Activated naive CD4-positive, alpha-beta T cell treated with Interleukin-2 at 50 U/mL for 16 hours (primary cell): ENCODE results near the gene KCTD5.

ENCODE experiments used
- DNase-seq: peaks from one replicate; pipeline ENCODE4 v3.0.0-alpha.2; 2020

Gene KCTD5

DNA sequence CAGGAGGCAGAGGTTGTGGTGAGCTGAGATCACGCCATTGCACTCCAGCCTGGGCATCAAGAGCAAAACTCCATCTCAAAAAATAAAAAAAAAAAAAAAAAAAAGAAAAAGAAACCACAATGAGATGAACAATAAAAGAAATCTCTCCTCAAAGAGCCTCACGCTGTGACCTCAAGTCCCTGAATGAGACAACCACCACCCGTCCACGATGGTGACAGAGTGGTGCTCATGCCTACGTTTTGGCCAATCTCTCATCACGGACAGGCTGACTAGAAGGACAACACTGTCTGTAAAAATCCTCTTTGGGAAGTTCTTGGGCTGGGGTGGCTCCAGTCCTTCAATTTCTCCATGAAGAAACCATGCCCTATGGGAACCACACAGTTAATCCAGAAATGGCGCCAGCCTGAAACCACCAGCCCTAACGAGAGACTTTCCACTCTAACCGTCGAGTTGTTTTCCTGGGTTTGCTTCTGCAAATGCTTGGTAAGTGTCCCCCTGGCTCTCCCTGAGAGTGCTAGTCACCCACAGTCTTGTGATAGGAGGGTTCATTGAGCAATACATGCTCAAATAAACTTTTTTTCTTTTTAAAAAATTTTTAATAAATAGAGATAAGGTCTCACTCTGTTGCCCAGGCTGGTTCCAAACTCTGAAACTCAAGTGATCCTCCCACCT, 52.7 kb downstream of the KCTD5 start:
- DNase-seq, result no peak

DNA sequence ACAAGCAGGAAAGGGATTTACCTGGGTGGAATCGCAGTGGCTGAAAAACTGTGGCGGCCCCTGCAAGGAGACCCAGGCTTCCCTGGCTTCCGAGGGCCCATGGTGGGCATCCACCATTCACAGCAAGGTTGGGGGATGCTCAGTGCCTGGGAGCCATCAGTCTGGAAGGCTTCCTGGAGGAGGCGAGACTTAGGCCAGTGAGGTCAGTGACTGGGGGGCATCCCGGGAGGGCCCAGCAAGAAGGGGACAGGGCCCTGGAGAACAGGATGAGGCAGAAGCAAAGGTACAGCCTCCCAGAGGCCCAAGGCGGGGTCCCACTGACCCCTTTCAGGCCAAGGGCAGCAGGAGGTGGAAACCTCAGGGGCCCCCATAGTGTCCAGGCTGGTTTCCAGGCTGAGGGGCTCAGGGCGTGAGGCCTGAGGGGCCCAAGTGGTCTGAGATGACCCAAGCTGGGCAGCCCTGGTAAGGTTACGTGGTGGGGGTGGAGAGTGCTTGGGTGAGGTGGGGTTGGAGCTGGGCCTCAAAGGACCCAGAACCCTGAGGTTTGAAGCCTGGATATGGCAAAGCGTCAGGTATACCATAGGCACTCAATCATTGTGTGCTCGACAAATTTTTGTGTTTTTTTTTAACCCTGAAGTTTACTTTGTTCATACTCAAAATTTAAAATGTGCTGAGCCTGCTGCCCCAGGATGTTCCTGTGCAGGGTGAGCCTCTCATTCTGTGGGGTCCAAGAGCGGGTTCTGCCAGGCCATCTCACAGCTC, 54.3 kb downstream of the KCTD5 start:
- DNase-seq, result no peak

DNA sequence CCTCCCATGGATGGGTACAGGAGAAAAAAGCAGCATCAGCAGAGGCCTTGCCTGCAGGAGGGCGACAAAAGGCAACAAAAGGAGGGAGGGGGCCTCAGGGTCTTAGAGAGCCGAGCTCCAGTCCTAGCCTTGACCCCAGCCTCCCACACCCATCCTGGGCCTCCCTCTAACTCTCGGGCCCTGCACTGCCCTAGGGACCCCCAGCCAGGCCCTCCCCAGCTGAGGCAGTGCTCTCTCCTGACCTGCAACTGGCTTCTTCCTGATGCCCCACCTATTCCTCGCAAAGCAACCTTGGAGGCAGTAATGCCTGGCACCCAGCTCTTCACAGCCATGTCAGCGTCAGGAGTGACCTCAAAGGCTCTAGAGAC, 54.9 kb downstream of the KCTD5 start:
- DNase-seq, result no peak

DNA sequence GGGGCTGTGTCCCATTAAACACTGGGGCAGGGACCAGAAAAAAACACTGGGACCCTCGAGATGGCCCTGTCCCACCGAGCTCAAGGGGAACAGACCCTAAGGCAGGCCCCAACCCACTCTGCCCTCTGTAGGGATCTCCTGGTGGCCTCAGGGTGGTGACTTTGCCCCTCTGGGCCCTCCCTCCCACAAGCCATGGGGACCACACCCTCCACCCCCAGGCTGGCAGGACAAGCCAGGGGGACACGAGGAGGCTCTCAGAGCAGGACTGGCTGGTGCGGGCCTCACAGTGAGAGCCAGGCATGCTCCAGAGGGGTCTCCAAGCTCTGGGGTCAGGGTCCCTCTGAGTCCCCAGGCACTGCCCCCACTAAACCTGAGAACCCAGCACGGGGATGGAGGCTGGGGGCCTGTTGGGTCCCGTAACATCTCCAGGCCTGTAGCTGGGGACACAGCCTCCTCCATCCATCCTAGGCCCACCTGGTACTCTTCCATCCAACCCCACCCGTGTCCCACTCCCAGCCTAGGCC, 55.6 kb downstream of the KCTD5 start:
- no peak for DNase-seq

DNA sequence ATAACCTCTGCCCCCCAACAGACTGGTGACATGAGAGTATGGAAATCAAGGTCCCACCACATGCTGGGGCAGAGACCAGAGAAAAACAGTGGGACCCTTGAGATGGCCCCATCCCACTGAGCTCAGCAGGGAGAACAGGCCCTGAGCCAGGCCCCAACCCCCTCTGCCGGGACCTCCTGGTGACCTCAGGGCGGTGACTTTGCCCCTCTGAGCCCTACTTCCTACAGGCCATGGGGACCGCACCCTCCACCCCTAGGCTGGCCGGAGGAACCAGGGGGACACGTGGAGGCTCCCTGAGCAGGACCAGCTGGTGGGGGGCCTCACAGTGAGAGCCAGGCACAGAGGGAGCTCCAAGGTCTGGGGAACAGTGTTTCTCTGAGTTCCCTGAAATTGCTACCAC, 56.3 kb downstream of the KCTD5 start:
- DNase-seq, result no peak

DNA sequence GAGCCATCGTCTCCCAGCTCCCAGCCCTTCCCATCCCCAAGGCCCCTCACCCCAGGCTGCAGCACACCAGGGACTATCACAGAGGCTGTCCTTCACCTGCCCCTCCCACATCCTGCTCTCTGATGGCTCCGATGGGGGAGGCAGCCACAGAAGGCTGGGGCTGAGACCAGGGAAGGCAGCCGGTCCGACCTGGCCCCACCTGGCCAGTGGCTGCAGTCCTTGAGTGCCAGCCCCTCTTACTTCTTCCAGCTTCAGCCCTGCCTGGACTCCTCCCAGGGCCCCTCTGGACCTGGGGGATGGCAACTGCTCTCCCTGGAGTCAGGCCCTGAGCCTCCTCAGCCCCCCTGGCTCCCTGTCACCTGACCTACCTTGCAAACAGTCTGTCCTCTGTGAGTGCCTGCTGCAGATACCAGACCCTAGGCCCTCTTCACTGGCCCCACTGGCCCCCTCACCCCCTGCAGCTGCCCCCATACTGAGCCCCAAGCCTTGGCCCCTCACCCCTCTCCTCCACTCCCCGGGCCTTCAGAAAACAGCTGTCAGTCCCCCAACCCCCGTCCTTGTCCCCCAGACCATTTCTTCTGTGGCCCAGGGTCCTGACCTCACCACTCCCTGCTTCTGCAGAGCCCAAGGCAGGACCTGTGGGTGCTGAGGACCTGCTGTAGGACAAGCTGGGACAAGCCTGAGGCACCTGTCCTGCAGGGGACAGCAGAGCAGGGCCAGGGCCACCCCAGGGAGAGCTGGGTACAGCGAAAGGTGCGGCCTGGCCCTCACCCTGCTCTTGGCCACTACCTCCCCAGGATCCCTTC, 57.5 kb downstream of the KCTD5 start:
- DNase-seq, result no peak

DNA sequence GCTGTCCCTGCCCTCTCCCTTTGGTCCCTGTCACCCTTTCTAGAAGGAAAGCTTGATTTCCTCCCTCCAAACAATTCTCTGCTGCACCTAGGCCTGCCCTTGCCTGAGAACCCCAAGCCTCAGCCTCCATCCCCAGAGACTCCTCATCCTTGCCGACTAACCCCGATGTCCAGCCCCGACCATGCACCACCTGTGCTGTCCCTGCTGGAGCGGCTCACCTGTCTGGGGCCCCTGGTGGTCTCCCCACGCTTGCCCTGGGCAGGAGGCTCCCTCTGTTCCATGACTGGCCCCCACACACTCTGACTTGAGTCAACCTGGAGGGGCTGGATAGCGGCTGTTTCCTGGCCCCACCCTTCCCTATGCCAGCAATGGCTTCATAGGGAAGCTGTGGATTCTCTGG, 58.2 kb downstream of the KCTD5 start:
- DNase-seq, result no peak

DNA sequence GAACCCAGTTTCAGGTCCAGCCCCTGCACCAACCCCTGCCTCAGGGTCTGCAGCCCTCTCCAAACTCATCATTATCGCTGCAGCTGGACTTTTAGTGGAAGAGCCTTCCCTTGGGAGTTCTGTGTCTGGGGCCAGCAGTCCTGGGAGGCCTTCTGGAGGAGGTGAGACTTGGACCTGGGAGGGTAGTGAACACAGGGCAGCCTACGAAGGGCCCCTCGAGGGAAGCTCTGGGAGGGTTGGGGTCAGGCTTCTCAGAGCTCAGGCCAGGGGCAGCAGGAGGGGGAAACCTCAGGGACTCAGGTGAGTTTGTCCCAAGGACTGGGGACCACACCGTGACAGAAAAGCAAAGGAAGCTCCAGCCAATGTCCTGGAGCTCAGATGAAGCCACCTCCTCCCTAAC, 58.8 kb downstream of the KCTD5 start:
- DNase-seq, result no peak

DNA sequence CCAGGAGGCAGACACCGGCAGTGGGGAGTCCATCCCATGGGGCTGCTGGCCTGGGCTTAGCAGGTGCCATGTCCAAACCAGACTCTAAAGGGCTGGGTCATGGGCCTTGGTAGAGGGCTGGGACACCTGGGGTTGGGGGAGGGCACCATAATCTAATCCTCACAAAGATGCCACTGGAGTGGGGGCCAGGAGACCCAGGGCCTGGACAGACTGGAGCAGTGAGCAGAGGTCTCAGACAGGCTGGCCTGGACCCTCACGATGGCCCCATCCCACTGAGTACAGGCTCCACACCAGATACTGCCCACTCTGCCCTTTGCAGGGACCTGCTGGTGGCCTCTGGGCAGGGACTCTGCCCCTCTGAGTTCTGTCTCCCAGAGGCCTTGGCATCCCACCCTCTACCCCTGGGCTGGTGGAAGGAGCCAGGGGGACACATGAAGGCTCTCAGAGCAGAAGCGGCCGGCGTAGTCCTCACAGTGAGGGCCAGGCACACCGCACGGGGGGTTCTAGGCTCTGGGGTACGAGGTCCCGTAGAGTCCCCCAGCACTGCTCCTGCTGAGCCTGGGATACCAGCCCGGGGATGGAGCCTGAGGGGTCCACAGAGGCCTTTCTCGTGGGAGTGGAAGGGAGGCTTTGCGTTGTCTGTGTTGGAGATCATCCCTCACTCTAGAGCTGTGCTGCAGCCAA, 60.1 kb downstream of the KCTD5 start:
- no peak for DNase-seq

DNA sequence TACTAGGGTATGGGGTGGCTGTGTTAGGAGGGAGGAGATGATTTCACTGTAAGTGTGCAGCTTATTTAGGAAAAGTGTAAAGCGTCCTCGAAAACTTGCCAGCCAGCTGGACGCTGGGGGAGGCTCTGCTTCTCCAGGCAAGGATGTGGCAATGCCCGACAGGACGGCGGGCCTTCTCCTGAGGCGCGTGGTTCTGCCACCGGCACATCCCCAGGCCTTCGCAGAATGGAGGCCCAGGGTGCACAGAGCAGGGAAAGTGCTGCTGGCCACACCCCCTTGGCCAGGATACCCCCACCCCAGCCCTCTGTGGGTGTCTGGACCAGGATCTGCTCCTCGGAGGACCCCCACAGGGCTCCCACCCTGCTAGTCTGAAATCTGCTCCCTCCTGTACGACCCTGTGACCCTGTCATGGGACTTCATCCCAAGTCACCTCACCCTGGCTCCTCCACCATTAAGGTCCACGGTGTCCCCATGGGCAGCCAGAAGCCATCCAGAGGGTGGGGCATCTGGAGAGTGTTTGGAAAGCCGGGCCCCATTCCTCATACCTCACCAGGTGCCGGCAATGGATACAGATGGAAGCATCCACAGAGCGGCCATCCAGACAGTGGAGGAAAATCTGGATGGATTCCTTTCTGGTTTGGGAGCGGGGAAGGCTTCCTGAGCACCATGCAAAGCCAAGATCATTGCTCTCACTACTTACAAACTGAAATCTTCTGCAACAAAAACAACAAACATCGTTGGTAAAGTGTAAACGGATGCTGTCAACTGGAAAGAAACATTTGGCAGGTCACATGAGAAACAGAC, 60.9 kb downstream of the KCTD5 start:
- no peak for DNase-seq

DNA sequence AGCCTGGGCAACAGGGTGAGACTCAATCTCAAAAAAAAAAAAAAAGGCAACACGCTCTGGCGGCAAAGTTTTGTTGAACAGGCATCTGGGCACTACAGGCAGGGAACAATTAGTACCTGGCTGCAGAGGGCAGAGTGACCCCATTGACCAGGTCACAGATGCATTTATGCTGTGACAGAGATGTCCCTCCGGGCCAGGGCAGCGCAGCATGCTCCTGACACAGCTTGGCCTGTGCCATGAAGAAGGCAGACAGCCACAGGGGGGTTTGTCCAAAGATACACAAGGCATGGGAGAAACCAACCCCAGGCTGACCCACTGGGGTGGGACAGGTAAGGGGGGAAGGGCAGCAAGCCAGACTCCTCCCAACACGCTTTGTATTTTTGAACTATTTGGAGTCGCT, 62.4 kb downstream of the KCTD5 start:
- no peak for DNase-seq

DNA sequence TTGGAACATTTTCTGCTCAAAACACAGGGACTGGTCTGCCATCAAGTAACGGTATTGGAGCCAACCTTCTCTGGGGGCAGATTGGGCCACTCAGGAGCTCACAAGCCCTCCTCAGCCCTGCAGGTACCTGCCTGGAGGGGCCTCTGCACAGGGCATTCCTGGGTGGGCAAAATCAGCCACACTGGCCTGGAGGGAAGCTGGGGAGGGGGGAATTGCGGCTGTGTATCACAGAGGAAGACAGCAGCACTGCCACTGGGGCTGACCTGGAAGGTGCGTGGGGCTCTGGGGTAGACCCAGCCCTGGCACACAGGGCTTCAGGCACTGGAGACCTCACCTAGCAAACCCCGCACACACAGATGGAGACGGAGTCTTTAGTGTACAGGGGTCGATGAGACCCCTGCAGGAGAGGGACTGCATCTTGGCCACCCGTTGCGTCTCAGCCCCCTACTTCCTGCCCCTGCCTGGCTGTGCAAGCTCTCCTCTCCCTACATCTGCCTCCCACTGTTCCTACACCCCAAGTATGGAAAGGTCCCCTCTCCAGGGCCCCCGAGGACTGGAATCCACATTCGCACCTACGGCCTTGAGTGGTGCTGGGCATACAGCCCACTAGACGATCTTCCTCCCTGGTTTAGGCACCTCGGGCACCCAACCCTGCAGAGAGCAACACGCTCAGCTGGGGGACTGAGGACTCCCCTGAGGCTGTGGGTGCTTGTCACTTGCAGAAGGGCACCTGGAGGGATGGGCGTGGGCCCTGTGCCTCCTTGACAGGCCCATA, 63.0 kb downstream of the KCTD5 start:
- DNase-seq, result no peak

DNA sequence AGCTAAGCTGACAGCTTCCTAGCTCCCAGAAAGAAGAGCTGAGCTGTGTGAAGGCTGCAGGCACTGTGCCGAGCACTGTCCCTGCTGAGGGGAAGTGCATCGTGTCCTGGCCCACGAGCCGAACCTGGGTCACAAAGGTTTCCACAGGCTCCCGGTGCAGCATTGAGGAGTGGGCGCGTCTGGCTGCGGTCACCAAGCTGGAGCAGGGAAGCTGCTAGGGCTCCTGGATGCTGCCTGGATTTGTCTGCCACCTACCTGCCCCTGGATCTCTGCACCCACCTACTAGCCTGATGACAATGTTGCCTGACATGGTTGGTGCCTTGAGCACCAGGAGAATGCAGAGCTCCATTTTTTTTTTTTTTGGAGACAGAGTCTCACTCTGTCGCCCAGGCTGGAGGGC, 63.6 kb downstream of the KCTD5 start:
- no peak for DNase-seq

DNA sequence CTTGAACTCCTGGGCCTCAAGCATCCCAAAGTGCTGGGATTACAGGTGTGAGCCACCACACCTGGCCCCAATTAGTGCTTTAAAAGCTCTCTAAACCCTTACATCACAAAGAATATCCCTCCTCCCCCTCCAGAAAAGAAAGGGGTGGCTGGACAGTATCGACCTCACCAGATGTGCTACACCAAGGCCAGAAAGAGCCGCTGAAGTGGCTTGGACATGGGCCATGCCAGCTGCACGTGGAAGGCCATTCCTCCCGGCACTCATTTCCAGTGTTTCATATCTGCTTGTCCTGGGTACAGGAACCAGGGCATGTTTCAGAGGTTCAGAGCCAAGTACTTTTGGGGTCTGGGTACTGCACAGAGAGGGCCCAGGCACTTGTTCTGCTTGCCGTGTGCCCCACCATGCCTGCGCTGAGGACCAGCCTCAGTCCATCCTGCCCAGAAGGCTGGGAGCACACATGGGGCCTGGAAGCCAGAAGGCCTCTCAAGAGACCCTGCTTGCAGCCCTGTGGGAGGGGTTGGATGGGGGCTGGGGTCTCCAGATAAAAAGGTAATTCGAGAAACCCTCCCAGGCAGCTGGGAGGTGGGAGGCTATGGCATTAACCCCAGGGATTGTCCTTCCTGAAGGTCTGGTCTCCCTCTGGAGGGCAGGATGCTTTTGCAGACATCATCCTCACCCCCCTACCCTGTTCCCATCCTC, 66.6 kb downstream of the KCTD5 start:
- no peak for DNase-seq

DNA sequence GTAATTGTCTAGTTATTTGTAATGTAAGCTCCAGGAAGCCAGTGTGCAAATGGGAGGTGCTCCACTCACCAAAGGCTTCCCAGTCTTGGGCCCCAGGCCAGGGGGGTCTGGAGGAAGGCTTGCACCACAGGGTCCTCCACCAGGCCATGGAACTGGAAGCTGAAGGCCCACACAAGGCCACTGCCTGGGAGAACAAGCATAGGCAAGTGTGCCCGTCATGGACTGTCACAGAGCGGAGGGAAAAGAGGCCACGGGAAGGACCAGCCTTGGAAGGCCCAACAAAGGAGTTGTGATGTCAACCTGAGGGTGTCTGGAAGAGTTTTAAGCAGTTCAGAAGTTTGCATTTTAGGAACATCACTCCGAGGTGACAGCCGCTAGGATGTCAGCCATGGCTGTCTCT, 67.2 kb downstream of the KCTD5 start:
- no peak for DNase-seq

DNA sequence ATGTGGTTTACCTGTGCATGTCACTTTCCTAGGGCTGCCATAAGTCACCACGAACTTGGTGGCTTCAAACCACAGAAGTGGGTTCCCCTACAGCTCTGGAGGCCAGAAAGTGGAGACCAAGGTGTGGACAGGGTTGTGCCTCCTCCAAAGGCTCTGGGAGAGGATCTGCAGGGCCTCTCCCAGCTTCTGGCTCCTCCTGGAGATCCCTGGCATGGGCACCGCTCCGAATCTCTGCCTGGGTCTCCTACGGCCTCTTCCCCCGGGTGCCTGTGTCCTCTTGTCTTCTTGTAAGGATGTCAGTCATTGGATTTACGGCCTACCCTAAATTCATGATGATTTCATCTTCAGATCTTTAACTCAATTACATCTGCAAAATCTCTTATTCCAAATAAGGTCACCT, 67.6 kb downstream of the KCTD5 start:
- no peak for DNase-seq

DNA sequence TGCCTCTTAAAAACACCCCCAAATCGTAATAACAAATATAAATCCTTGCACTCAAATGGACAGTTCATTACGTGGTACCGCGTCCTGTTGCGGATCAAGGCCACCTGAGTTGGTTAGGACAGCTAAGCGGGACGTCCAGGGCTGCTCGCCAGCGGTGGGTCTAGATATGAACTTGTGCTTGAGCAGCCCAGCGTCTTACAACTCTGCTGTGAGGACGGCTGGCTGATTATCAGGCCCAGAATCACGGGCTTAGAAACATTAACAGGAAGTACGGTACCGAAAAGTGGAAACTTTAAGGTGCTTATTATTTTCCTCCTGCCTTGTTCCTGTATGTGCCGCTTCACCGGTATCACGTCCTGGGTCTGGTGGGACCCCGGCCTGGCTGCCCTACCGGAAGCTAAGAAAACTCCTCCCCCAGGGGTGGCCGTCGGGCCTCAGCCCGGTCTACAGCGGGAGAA, 69.3 kb downstream of the KCTD5 start:
- no peak for DNase-seq

DNA sequence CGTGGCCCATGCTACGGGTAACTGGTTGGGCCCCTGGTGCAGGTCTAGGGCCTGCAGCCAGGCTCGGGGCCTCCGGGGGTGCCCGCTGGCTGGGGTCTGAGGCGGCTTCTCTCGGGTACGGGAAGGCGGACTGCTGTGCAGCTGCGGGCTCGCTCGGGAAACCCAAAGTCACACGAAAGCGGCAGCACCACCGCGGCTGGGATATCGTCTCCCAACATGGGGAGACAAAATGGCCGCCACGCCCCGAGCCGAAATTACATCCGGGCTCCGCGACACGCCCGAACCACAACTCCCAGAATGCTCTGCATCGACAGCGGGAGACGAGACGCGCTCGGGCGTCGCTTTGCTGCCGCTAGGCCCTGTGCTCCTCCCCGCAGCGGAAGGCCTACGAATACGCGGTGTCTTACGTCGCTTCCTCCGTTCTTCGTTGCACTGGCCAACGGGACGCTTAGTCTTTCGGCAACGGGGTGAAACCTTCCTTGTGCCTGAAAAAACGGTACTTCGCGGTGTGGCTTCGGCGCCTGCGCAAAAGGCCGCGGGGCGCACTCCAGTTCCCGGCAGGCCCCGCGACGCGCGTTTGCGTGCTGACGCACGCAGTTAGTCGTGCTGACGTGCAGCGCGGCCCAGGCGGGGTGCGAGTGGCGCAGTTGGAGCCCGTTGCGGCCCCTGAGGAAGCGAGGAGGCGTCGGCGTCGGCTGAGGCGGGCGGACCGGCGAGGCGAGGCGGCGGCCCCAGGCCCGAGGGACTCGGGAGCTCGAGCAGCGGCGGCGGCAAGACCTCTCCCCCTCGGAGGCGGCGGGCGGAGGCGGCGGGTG, 69.9 kb downstream of the KCTD5 start, which contains the start of gene SRRM2:
Gene SRRM2 (plus strand): TSS at position 604 of the 815 bp plus-strand sequence. CDS start 3,727 bp downstream, outside the sequence.
- DNase-seq, result peak; percentile 95
